ENCODE data around the gene SPTAN1. TPM values are rescaled to one million over a fixed set of nuclear protein-coding genes. Genes with fewer than 3 reads are reported as not detected.

SPTAN1 gene
- total RNA-seq, 1 donor from 2014 or later: 237 TPM

DNA sequence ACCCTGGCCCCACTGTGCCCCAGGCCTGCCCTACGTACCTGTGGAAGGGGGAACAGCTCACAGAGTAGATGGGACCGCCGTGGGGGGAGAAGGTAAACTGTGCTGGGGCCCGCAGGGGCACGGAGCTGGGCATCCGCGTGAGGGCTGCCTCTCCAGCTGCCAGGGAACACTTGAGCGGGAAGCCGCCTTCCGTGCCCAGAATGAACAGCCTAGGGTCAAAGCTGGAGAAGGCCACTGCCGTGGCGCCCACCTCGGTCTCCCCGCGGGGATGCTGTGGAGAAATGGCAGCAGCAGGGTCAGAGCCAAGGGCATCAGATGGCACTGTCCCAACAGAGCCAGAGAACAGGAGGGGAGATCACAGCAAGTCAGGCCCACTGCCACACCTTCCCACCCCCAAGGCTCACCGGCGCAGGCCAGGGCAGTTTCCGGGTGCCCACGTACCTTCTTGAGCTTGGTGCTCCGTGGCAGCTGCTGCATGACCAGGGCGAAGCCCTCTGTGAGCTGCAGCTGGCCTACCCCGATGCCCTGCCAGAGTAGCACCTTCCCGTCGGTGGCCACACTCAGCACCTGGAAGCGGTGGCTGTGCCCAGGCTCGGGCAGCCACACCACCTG, 82.4 kb downstream of the SPTAN1 start:
- Mint-ChIP-seq H3K4me1 (no peaks in the 10 kb centered on the region), H3K27me3 (no peaks in the 10 kb centered on the region), H3K9me3 (no peaks in the 10 kb centered on the region), H3K4me3 (no peak overlapping the region), H3K36me3 (ENCODE audit: low read depth) (peaks cover 65% of the 10 kb centered on the region), H3K27ac (no peak overlapping the region)
- TF ChIP-seq, protein P1, sequence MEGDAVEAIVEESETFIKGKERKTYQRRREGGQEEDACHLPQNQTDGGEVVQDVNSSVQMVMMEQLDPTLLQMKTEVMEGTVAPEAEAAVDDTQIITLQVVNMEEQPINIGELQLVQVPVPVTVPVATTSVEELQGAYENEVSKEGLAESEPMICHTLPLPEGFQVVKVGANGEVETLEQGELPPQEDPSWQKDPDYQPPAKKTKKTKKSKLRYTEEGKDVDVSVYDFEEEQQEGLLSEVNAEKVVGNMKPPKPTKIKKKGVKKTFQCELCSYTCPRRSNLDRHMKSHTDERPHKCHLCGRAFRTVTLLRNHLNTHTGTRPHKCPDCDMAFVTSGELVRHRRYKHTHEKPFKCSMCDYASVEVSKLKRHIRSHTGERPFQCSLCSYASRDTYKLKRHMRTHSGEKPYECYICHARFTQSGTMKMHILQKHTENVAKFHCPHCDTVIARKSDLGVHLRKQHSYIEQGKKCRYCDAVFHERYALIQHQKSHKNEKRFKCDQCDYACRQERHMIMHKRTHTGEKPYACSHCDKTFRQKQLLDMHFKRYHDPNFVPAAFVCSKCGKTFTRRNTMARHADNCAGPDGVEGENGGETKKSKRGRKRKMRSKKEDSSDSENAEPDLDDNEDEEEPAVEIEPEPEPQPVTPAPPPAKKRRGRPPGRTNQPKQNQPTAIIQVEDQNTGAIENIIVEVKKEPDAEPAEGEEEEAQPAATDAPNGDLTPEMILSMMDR (IDR thresholded peaks at IDR 0.05): no peak
- POLR2A ChIA-PET: interaction anchor here (0.7 kb wide), 1 partner anchor 55 kb away, joined by 4 read pairs; no protein-coding TSS in a partner anchor
- intact Hi-C loops (cut with micrococcal nuclease): no loop called here
- DNase-seq (no peak), ATAC-seq (ENCODE audit: low read depth) (no peak)
- CTCF ChIA-PET: interaction anchor here (1.4 kb wide), 1 partner anchor 294 kb away, joined by 5 read pairs; no protein-coding TSS in a partner anchor

DNA sequence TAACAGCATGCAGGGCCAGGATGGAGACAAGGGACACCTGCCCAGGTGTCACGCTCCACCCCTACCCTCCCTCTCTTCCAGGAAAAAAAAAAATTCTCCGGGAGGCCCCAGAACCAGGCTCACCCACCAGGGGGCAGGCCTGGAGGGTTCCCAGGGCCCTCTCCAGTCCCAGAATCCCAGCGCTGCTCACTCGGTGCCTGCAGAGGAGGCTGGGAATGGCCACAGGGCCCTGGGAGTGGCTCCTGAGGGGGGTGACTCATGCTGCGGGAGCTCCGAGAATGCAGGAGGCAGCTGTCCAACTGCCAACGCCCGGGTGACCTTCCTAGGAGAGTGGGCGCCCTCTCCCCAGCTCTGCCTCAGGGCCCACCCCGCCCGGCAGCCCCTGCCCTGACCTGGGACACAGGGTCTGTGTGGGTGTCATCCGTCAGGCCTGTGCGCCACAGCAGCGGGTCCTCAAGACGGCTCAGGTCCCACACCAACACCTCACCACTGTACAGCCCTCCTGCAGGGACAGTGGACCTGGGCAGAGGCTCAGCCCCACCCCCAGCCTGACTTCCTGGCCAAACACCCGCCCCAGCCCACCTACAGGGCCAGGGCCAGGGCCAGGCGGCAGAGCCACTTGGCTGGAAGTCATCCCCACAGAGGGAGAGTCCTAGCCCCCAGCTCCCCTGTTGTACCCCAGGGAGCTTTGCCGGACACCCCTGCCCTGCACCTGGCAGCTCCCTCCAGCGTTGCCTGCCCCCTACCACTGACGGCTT, 83.1 kb downstream of the SPTAN1 start:
- POLR2A ChIA-PET: interaction anchor here (0.7 kb wide), 1 partner anchor 54 kb away, joined by 4 read pairs; no protein-coding TSS in a partner anchor
- TF ChIP-seq, protein P1 (IDR thresholded peaks at IDR 0.05): no peak
- Mint-ChIP-seq H3K27ac (no peak overlapping the region), H3K4me1 (no peaks in the 10 kb centered on the region), H3K27me3 (no peaks in the 10 kb centered on the region), H3K36me3 (ENCODE audit: low read depth) (peaks cover 62% of the 10 kb centered on the region), H3K9me3 (no peaks in the 10 kb centered on the region), H3K4me3 (no peak overlapping the region)
- DNase-seq: no peak
- CTCF ChIA-PET: no interaction called here
- intact Hi-C loops (cut with micrococcal nuclease): no loop called here
- ATAC-seq (ENCODE audit: low read depth): no peak

DNA sequence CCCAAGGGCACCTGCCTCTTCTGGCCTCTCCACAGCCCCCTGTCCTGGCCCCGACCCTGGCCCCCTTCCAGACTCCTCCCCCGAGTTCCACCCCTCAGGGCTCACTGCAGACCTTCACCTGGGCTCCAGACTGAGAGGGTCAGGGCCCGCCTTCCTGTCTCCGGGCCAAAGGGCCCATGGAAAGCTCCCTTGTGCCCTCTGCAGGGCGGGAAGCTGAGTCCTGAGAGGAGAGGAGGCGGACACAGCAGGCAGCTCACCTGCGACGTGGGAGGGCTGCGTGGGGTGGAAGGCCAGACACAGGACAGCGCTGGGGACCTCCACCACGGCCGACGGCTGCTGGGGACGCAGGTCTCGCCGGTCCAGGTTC, 83.6 kb downstream of the SPTAN1 start:
- Mint-ChIP-seq H3K4me1 (no peaks in the 10 kb centered on the region), H3K9me3 (no peaks in the 10 kb centered on the region), H3K36me3 (ENCODE audit: low read depth) (peaks cover 61% of the 10 kb centered on the region), H3K27me3 (no peaks in the 10 kb centered on the region), H3K27ac (no peak overlapping the region), H3K4me3 (no peak overlapping the region)
- intact Hi-C loops (cut with micrococcal nuclease): no loop called here
- ATAC-seq (ENCODE audit: low read depth) (no peak), DNase-seq (no peak)
- ChIA-PET CTCF (no interaction called here), POLR2A (no interaction called here)
- TF ChIP-seq, protein P1 (IDR thresholded peaks at IDR 0.05): no peak

DNA sequence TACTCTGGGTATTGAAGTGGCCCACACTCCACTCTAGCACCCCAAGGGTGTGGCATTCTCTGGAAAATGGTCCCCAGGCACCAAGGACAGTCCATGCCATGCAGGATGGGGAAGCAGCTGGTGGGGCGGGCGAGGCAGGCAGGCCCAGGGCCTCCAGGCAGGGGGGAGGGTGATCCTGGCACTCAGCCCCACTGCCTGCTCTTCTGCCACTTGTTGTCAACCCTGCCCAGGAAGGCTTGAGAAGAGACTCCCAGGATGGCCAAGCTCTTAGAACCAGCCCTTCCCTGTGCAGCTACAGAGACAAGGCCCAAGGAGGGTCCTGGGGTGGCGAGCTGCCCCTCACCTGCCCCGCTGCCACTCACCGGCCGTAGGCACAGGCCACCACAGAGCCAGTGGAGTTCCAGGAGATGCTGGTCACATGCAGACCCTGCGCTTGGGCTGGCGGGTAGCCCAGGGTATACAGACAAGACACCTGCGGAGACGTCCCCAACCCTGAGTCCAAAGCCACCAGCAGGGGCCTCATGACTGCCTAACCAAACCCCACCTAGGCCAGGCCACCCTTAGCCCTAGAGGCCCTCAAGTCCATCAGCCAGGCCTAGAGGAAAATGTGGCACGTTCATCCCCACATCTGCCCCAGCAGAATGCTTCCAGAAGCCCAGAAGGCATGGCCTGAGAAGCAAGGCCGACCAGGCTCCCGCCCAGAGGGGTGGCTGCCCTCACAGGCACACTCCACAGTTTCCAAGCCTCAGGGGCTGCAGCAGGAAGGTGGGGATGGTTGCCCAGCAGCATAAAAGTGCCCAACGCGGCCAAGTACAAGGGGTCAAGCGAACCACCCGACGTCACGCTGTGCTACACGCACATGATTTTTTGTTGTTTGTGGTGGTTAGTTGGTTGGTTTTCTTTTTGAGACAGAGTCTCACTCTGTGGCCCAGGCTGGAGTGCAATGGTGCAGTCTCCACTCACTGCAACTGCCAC, 84.5 kb downstream of the SPTAN1 start:
- no peak overlapping the region for H3K27ac Mint-ChIP-seq
- intact Hi-C loops (cut with micrococcal nuclease): no loop called here
- H3K36me3 Mint-ChIP-seq (ENCODE audit: low read depth): peaks cover 59% of the 10 kb centered on the region
- TF ChIP-seq, protein P1 (IDR thresholded peaks at IDR 0.05): no peak
- POLR2A ChIA-PET: interaction anchor here (0.6 kb wide), 1 partner anchor 406 kb away, joined by 7 read pairs; no protein-coding TSS in a partner anchor
- no peak overlapping the region for H3K4me3 Mint-ChIP-seq
- peaks cover 2% of the 10 kb centered on the region for H3K4me1 Mint-ChIP-seq
- DNase-seq (no peak), ATAC-seq (ENCODE audit: low read depth) (no peak)
- CTCF ChIA-PET: no interaction called here
- H3K9me3 Mint-ChIP-seq: no peaks in the 10 kb centered on the region
- no peaks in the 10 kb centered on the region for H3K27me3 Mint-ChIP-seq

Data from activated B cell treated with CpG ODN at 0.5 μM for 24 hours (primary cell).